CD4-positive, alpha-beta T cell treated with Interleukin-12 subunit alpha and Interleukin-12 subunit beta, for 1 hour (primary cell): Measurements from ENCODE around the gene LZTR1.
"Not testable (repeated sequence)": the region's sequence is repeated elsewhere in the genome, so short reads cannot be mapped to it uniquely, and the experiment has no call there.

Experiments used
- DNase-seq: peaks from one replicate; pipeline ENCODE4 v3.0.0-alpha.2; 2020

LZTR1 gene

GRCh38 chr22:20997536-20998257, 15.6 kb downstream of the LZTR1 start:
- DNase-seq, result no peak

- no peak for DNase-seq
Measured at GRCh38 chr22:20998411-20999336, 16.6 kb downstream of the LZTR1 start.

DNA sequence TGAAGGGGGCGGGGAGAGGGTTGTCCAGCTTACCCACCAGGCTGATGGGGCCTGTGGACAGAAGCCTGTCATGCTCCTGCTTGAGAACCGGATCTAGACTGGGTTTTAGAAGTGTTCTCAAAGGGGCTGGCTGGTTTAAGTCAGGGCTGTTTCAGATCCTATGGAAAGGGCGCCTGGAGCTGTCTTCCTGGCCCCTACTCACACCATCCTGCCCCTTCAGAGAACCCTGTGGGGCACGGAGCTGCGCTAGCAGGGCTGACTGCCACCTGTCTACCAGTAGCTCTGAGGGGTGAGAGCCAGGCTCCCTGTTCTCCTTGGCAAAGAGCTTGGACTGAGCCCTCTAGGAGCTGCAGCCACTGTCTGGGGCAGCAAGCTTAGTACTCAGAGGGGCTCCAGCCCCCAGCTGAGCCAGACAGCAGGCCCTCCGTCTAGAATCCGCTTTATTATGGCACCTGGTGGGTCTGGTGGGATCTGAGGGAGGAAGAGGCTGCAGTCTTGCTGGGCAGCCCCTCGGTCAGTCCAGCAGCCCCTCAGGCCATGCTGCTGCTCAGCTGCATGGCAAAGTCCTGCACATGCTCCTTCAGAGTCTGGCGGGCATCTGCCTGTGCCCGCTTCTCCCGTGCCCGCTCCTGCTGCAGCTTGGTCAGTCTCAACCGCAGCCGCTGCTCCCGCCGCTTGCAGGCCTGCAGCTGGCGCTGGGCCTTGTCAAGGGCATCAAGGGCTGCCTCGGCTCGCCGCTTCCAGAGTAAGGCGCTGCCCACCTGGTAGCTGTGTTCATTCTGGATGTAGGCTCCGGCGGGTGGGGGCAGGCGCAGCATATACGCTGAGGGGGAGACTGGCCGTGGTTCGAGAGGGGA, 17.5 kb downstream of the LZTR1 start:
- no peak for DNase-seq

DNA sequence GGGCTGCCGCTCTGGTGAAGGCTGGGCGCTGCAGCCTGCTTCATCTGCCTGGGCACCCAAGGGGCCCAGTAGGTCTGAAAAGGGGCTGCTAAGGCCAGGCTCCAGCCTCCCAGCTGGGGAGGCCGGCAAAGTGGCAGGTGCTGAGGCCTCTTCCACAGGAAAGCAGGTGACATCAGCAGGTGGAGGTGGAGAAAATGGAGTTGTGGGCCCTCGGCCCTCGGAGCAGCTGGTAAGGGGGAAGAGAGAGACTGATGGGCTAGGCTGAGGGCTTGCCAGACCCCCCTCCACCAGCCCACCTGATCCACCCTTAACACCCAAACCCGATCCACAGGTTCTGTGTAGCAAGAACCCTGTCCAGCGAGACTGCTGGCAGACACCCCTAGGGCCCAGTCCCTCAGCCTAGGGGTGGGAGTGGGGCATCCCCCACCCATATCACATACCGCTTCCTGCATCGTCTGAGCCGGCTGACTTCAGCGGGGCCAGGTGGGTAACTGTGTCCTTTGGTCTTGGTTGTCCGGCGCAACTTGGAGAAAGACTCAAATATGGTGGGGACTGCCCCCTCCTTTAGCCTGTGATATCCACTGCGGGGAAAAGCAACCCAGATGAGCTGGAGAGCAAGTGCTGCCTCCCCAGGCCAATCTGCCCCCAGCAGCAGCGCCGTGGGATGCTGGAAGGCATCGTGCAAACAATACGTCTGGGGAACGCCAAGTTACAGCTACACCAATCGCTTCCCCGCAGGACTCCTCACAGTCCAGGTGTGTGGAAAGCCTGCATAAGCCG, 18.3 kb downstream of the LZTR1 start:
- no peak for DNase-seq

GRCh38 chr22:21000987-21001600, 19.0 kb downstream of the LZTR1 start:
- DNase-seq, result no peak

DNA sequence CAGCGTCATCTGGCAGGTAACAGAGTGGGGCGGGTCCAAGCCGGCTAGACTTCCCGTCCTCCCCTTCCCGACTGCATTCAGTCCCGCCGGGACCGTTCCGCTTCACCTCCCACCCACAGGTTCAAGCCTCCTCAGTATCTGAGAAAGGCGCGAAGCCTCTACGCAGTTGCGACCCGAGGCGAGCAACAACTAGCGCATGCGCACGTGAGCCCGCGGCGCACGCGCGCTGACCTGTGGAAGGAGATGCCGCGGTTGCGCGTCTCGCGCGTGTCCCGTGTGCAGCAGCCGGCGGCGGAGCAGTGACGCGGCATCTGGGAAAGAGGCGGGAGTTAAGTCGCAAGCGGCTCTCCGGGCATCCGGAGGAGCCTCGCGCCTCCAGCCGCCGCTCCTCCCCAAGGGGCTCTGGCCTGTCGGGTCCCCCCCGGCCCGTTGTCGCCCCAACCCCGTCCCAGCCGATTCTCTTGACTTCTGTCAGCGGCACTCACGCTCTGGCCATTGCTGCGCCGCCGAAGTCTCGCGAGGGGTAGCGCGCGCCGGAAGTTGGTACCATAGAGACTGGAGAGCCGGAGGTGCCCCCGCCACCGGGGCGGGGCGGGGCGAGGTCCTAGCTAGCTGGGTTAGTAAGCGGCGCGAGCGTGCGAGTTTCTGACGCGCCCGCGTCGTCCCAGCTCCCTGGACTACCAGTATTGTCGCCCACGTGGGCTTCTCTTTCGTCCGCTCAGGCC, 19.7 kb downstream of the LZTR1 start, which contains the start of gene THAP7:
Gene THAP7 (minus strand): TSS at position 518 of the 725 bp plus-strand sequence. CDS start 207 bp downstream, at position 311.
- DNase-seq, result peak; percentile 97

DNA sequence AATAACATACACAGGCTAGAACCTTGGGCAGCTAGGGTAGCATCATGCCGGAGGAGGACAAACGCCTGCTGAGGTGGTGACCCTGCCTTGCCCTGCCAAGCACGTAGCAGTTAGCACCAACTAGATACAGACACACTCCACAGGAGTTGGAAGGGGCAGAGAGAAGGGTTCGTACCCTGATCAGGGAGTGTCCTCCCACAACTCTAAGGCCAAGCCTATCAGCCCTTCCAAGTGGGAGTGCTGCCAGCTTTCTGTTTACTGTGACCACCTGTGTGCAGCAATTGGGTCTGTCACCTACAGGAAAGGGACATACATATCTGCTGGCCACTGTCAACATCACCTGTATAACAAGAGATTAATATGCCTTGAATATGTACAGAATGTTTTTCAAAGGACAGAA, 21.7 kb downstream of the LZTR1 start:
- DNase-seq, result no peak

- not testable (repeated sequence) for DNase-seq
Measured at GRCh38 chr22:21009208-21009607, 27.1 kb downstream of the LZTR1 start.

- DNase-seq, result peak; percentile 24
Measured at GRCh38 chr22:21009638-21010425, 27.7 kb downstream of the LZTR1 start.

GRCh38 chr22:21010426-21011113, 28.5 kb downstream of the LZTR1 start:
- no peak for DNase-seq

DNA sequence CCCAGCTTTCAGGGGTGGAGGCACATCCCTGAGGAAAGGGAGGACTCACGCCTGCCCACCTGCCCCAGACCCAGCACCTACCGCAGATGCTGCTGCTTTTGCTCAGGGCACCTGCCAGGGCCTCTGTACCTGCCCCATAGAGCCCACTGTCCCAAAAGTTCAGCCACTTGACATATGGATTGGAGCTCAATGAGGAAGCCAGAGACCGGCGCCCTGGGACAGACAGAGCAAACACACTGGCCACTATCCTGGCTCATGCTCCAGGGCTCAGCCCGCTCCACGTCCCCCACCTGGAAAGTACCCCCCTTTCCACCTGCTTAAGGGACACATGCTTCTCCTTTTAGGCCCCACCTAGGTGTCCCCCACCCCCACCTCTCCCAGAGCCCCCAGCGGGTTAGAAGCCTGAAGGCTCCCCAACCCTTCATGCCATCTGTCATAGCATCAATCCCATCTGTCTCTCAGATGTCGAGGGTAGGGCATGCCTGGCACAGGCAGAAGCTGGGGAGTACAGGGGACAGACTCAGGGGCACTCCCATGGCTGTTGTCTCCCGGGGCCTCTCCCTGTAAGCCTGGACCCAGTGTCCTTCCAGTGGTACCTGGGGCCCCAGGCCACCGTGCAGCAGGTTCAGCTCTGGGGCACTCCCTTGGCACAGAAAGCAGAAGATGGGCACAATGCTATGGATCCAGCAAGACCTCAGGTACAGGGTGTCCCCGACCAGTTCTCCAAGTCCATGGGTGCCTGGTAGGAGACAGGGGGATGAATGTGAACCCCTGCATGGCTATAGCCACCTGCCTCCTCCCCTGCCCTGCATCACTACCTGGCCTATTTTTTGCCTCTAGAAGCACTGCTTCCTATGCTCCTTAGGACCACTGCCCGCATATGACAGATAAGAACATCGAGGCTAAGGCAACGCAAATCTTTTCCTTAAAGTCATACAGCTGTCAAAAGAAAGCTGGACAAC, 30.6 kb downstream of the LZTR1 start:
- DNase-seq, result no peak

GRCh38 chr22:21013657-21014201, 31.6 kb downstream of the LZTR1 start:
- no peak for DNase-seq

- DNase-seq, result peak; percentile 91
Measured at GRCh38 chr22:21014202-21014725, 32.2 kb downstream of the LZTR1 start.

GRCh38 chr22:21014726-21015465, 32.8 kb downstream of the LZTR1 start, which contains the start of gene P2RX6:
Gene P2RX6 (plus strand): TSS chr22:21015165. CDS start chr22:21015175, 10 bp downstream.
- no peak for DNase-seq

DNA sequence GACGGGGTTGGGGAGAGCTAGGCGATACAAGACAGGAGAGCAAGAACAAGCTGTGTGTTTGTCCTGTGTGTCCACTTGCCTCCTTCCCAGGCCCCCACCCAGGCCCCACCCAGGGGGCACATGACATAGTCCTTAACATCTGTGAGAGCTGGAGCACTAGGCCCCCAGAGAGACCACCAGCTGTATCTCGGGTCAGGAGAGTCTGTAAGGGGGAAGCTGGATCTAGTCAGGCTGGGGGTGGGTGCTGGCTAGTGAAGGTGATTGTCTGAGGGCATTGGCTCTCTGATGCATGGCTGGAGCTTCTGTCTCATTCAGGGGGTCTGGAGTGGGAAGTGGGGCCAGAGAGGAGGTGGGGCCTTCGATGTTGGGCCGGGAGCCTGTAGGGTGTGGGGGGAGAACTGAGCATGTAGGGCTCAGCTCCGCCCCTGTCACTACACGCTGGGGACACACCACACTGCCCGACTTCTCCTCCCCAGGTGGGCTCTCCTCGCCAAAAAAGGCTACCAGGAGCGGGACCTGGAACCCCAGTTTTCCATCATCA, 33.4 kb downstream of the LZTR1 start:
- DNase-seq, result no peak

GRCh38 chr22:21016644-21017420, 34.7 kb downstream of the LZTR1 start:
- DNase-seq, result no peak
